HepG2 (cell line): Measurements from ENCODE around the gene EXOSC7. TPM values are rescaled to one million over a fixed set of nuclear protein-coding genes. Genes with fewer than 3 reads are reported as not detected.

Experiments
- ATAC-seq: fragments of 200-7000 bp; cut with Tn5 transposase; 3 replicates; pipeline ENCODE4 v1.9.1; 2020; ENCODE audit warnings: mild to moderate bottlenecking, moderate library complexity
- BruUV-seq: library from RNA; stranded (reverse); fragments of 400-500 nt; replicated peaks from 2 replicates; lab custom pipeline; 2021; lab: Mats Ljungman, UMichigan
- CTCF ChIA-PET: fragments of 300-600 bp; formaldehyde crosslinking; extraction: SDS; loops from one replicate; lab custom pipeline; 2021; ENCODE audit warnings: low total read pairs, inconsistent platforms, low intra/inter-chr PET ratio; lab: Yijun Ruan, JAX
- POLR2A ChIA-PET: fragments of 350-600 bp; sonication (Branson Sonifier 250); formaldehyde crosslinking; loops from one replicate; lab custom pipeline; 2020; ENCODE audit warnings: antibody characterized with exemption, inconsistent platforms; lab: Yijun Ruan, JAX
- DNase-seq: peaks from one replicate; pipeline ENCODE4 v3.0.0-alpha.2; 2015; ENCODE audit warnings: low spot score
- FAIRE-seq: peaks from 3 replicates; lab custom pipeline; 2011; peaks lifted over from hg19 to GRCh38; lab: Jason Lieb, UNC
- H2AFZ ChIP-seq: one replicate; pipeline ENCODE4 v1.6.1; 2011; ENCODE audit warnings: low read length, inconsistent platforms
- H3K27ac ChIP-seq: fragments of 300-600 bp; 3 replicates; pipeline ENCODE4 v1.8.0; 2011; ENCODE audit warnings: mixed run types, mild to moderate bottlenecking, mixed read lengths, low read length, inconsistent platforms; ENCODE audit not compliant: insufficient read depth; ENCODE audit errors: extremely low read length
- H3K27me3 ChIP-seq, 2 experiments: fragments of 200-600 bp in 1 of 2; 2 replicates in 1 of 2; 3 replicates in 1 of 2; pipeline versions ENCODE4 v1.6.0 to v1.8.0; 2011; ENCODE audit warnings: low read length in 2 of 2, mild to moderate bottlenecking in 2 of 2, moderate library complexity in 2 of 2, inconsistent platforms in 1 of 2; ENCODE audit not compliant: insufficient read depth in 2 of 2, control insufficient read depth in 1 of 2
- H3K36me3 ChIP-seq, 2 experiments: fragments of 200-600 bp in 1 of 2; replicated peaks in 1 of 2; 2 replicates in 1 of 2; 3 replicates in 1 of 2; pipeline versions ENCODE4 v1.5.1 to v1.8.0; 2011; ENCODE audit warnings: low read length in 2 of 2, inconsistent platforms in 1 of 2; ENCODE audit not compliant: insufficient read depth in 2 of 2, control insufficient read depth in 1 of 2
- H3K4me1 ChIP-seq: 2 replicates; pipeline ENCODE4 v1.5.1; 2012; ENCODE audit warnings: low read length, inconsistent platforms; ENCODE audit not compliant: insufficient read depth
- H3K4me2 ChIP-seq: 2 replicates; pipeline ENCODE4 v1.6.0; 2011; ENCODE audit warnings: low read depth, low read length, inconsistent platforms
- H3K4me3 ChIP-seq, 3 experiments: fragments of 200-600 bp in 1 of 3; sonication (generic), shearing (Covaris generic) in 1 of 3; replicated peaks in 1 of 3; 2 replicates each; pipeline ENCODE4 v1.5.1; 2011 to 2016; ENCODE audit warnings: low read length in 3 of 3, inconsistent platforms in 2 of 3, low read depth in 2 of 3, mild to moderate bottlenecking in 2 of 3, control low read depth in 1 of 3, mixed read lengths in 1 of 3; ENCODE audit not compliant: insufficient read depth in 1 of 3
- H3K79me2 ChIP-seq: one replicate; pipeline ENCODE4 v1.6.1; 2011; ENCODE audit warnings: low read length, inconsistent platforms; ENCODE audit not compliant: insufficient read depth
- H3K9ac ChIP-seq: 2 replicates; pipeline ENCODE4 v1.6.0; 2011; ENCODE audit warnings: mild to moderate bottlenecking, low read depth, low read length, inconsistent platforms; ENCODE audit not compliant: insufficient read depth
- H3K9me3 ChIP-seq: 2 replicates; pipeline ENCODE4 v1.5.1; 2012; ENCODE audit warnings: mild to moderate bottlenecking, low read length
- H4K20me1 ChIP-seq: 2 replicates; pipeline ENCODE4 v1.6.0; 2011; ENCODE audit warnings: inconsistent platforms, mild to moderate bottlenecking, low read length, moderate library complexity; ENCODE audit not compliant: insufficient read depth
- CHD2 ChIP-seq: IDR thresholded peaks from 2 replicates; pipeline ENCODE4 v1.6.1; 2011; ENCODE audit warnings: low read depth, low read length, improper control_type of control experiment
- FIP1L1 ChIP-seq: fragments of 200-400 bp; formaldehyde crosslinking; IDR thresholded peaks from 2 replicates; pipeline ENCODE4 v1.6.1; 2018; ENCODE audit warnings: low read depth, mild to moderate bottlenecking, low read length, moderate library complexity, borderline replicate concordance; ENCODE audit not compliant: insufficient read depth
- HBP1 ChIP-seq: IDR thresholded peaks from 2 replicates; pipeline ENCODE4 v1.6.1; 2016; ENCODE audit warnings: low read depth, control low read depth
- HNRNPUL1 ChIP-seq: fragments of 200-400 bp; formaldehyde crosslinking; IDR thresholded peaks from 2 replicates; pipeline ENCODE4 v1.6.1; 2017; ENCODE audit warnings: low read depth, mild to moderate bottlenecking, low read length, moderate library complexity
- TCF7 ChIP-seq: sonication (generic); IDR thresholded peaks from 2 replicates; pipeline ENCODE4 v1.6.1; 2016; ENCODE audit warnings: antibody characterized with exemption, low read depth
- TIGD3 ChIP-seq: sonication (generic); formaldehyde crosslinking; IDR thresholded peaks from 2 replicates; pipeline ENCODE4 v1.5.1; 2020; ENCODE audit warnings: mild to moderate bottlenecking, missing genetic modification reagents, borderline replicate concordance
- ZFP36L2 ChIP-seq: sonication (generic); formaldehyde crosslinking; IDR thresholded peaks from 2 replicates; pipeline ENCODE4 v1.4.0; 2020; ENCODE audit warnings: missing genetic modification reagents
- ZNF782 ChIP-seq: sonication (generic); formaldehyde crosslinking; IDR thresholded peaks from 2 replicates; pipeline ENCODE4 v1.4.0; 2020; ENCODE audit warnings: missing genetic modification reagents, mild to moderate bottlenecking, borderline replicate concordance
- WGBS: methylation state at CpG from one replicate; pipeline ENCODE4 v1.1.6; 2017; ENCODE audit warnings: low lambda C conversion rate; 5-methylcytosine and 5-hydroxymethylcytosine counted together
- in situ Hi-C: cut with HindIII; loops from 2 replicates; pipeline ENCODE4 v1.10.0; 2017; ENCODE audit warnings: low pct_unique_long_range_greater_than_20kb; ENCODE audit not compliant: extremely low pct_ligation_motif_present
- intact Hi-C: fragments of 100-400 bp; cut with micrococcal nuclease; formaldehyde crosslinking; loops from one replicate; pipeline ENCODE4 v1.10.0; 2022; ENCODE audit not compliant: unreplicated experiment
- polyA plus RNA-seq, 8 experiments: library from polyadenylated mRNA; depleted of rRNA in 3 of 8; stranded (reverse) in 7 of 8; unstranded in 1 of 8; fragments of >200 nt; fragmentation: Illumina TruSeq in 4 of 8; extraction: Trizol in 4 of 8; gene quantifications; 2 replicates each; pipeline versions ENCODE4 v1.2.1 to v1.2.3, GENCODE V29; 2011 to 2016; ENCODE audit warnings: low read depth in 4 of 8, missing spikeins in 1 of 8, mixed read lengths in 1 of 8; ENCODE audit not compliant: insufficient read depth in 1 of 8
- total RNA-seq, 5 experiments: library from RNA; depleted of rRNA; stranded (reverse); fragments of >200 nt; fragmentation: Illumina TruSeq; extraction: Trizol; gene quantifications; 2 replicates each; pipeline ENCODE4 v1.2.3, GENCODE V29; 2016; ENCODE audit warnings: low read depth in 1 of 5

Gene EXOSC7
- total and polyA plus RNA-seq, 2 of the 13 experiments (the other 11 are each of a cell fraction or from before 2014, with no cell fraction given) = 68.3 to 74.7 TPM

GRCh38 chr3:44929782-44930181 is 46.3 kb upstream of the EXOSC7 start:
- WGBS = 100% methylated on average over 2 of the region's 5 CpGs
- TF ChIP-seq ZNF782 (CRISPR knock-in tag) (no peak), TCF7 (no peak), CHD2 (no peak), FIP1L1 (no peak), ZFP36L2 (CRISPR knock-in tag) (no peak), TIGD3 (no peak), HBP1 (CRISPR knock-in tag) (no peak), HNRNPUL1 (no peak)
- TF ChIP-seq, all 625 proteins: peak for 0
- DNase-seq (no peak), FAIRE-seq (no peak), ATAC-seq (no peak)
- no peak overlapping the region for H3K4me3 ChIP-seq
- no peaks in the 10 kb centered on the region for H3K79me2 ChIP-seq
- no peaks in the 10 kb centered on the region for H3K9me3 ChIP-seq
- H3K27me3 ChIP-seq = no peaks in the 10 kb centered on the region
- peaks cover 13% of the 10 kb centered on the region for H3K4me1 ChIP-seq
- H2AFZ ChIP-seq = no peak overlapping the region
- no peak overlapping the region for H3K9ac ChIP-seq
- CTCF ChIA-PET = no interaction called here
- H4K20me1 ChIP-seq = no peaks in the 10 kb centered on the region
- BruUV-seq = no TSS peak
- intact Hi-C loops = no loop called here
- POLR2A ChIA-PET = no interaction called here
- in situ Hi-C loops = no loop called here
- H3K4me2 ChIP-seq = no peak overlapping the region
- H3K36me3 ChIP-seq = peaks cover 13 to 53% of the 10 kb centered on the region in 2 experiments; a peak in 4 of 5 replicates
- H3K27ac ChIP-seq = no peak overlapping the region
